ENCODE data around the gene NTMT1. TPM values are rescaled to one million over a fixed set of nuclear protein-coding genes. Genes with fewer than 3 reads are reported as not detected.

Gene NTMT1
- total RNA-seq, 4 donors from 2014 or later, result 23.9 to 30.6 (median 27.5) TPM

DNA sequence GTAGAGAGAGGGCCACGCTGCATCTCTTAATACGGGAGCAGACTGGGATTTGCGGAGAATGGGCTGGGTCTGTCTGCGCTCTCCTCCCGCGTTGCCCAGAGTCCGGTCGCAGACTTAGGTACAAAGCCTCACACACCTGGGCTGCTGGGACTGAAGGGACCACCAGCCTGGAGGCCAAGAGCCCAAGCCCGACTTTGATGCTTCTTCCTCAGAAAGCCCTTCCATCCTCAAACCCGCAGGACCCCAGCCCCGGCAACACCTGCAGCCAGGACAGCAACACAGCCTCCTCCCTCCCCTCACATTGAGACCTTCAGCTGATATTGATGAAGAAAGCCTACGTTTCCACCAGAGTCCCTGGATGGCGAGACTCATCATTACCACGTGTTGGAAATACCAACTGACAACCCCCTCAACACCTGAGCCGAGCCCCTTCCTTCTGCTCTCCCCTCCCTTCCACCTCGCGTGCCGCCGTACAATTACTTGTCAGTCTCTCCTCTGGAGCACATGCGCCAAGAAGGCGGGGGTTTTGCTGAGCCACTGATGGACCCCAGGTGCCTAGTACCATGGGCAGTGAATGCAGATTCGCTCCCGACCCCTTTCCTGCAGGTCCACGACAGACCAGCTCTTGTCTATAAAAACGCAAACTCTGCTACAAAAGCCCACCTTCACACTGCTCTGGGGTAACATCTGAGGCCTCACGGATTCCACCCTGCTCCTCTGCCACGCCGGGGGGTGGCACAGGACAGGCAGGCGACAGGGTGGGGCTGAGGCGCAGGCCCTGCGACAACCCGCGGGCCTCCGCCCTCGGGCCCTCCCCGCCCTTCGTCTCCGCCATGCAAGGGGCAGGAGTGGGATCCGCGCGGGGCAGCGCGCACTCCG lies 15.1 kb downstream of the NTMT1 start:
- 22 to 28% methylated on average over 33 to 42 of the region's 44 CpGs for WGBS, 2 donors
- peaks cover 0 to 36% (median 18%) of the 10 kb centered on the region in 3 donors for H3K36me3 ChIP-seq
- DNase-seq (ENCODE audit: low spot score in 2 of 2), result no peak
- peaks cover 4 to 37% (median 21%) of the 10 kb centered on the region in 4 donors for H3K4me1 ChIP-seq
- no peaks in the 10 kb centered on the region for H3K9me3 ChIP-seq
- H3K27ac ChIP-seq, result peak overlapping the region in 3 of 4 donors; percentile 77 to 89 (median 78)
- TF ChIP-seq POLR2A (IDR thresholded peaks at IDR 0.05), result no peak
- TF ChIP-seq, protein P1, sequence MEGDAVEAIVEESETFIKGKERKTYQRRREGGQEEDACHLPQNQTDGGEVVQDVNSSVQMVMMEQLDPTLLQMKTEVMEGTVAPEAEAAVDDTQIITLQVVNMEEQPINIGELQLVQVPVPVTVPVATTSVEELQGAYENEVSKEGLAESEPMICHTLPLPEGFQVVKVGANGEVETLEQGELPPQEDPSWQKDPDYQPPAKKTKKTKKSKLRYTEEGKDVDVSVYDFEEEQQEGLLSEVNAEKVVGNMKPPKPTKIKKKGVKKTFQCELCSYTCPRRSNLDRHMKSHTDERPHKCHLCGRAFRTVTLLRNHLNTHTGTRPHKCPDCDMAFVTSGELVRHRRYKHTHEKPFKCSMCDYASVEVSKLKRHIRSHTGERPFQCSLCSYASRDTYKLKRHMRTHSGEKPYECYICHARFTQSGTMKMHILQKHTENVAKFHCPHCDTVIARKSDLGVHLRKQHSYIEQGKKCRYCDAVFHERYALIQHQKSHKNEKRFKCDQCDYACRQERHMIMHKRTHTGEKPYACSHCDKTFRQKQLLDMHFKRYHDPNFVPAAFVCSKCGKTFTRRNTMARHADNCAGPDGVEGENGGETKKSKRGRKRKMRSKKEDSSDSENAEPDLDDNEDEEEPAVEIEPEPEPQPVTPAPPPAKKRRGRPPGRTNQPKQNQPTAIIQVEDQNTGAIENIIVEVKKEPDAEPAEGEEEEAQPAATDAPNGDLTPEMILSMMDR (IDR thresholded peaks at IDR 0.05), result no peak
- no peak for TF ChIP-seq EP300 (IDR thresholded peaks at IDR 0.05)
- peak overlapping the region; percentile 81 to 91 (median 84) for H3K4me3 ChIP-seq
- no peaks in the 10 kb centered on the region for H3K27me3 ChIP-seq

DNA sequence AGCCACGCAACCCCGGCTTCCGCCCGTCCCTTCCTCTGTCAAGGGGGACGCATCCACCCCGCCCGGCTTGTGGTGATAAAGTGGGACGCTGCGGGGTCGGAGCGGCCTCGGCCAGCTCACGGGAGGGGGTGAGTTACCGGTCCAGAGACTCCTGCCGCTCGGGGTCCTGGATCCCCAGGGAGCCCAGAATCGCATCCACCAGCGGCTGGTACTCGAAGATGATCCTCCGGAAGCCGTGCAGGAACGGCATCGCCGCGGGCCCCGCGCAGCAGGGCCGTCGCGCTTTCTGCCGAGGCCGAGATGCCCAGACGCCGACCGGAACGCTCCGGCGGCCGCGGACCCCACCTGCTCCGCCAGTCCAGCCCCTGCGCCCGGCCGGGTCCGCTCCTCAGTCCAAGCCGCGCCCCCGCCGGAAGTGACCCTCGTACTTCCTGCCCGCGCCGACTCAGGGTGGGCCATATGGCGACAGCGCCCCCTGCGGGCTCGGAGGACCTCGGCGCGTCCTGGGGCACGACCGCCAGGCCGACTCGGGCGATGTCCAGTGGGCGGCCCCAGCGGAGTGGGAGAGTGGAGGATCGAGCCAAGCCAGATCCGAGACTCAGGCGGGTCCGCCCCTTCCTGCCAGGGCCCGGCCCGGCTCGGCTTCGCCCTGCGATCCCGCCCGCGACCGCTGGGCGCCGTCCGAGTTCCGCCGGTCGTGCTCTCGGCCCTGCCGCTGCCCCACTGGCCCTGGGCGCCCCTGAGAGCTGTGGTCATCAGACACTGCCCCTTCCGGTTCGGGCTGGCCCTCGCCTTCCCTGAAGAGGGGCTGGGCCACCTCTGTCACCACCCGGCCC lies 16.0 kb downstream of the NTMT1 start, which contains the start of gene ASB6:
Gene ASB6, minus strand, starts transcription at position 402 of the 836 bp plus-strand sequence. Its CDS starts 152 bp downstream, at position 250.
- Histone ChIP-seq H3K27me3 (no peaks in the 10 kb centered on the region), H3K27ac (peak within 1 kb of the TSS; percentile 63 to 89 (median 78)), H3K4me3 (peak within 1 kb of the TSS; percentile 81 to 91 (median 84)), H3K4me1 (peaks cover 4 to 37% (median 21%) of the 10 kb centered on the region in 4 donors), H3K36me3 (peaks cover 0 to 28% (median 18%) of the 10 kb centered on the region in 3 donors), H3K9me3 (no peaks in the 10 kb centered on the region)
- DNase-seq (ENCODE audit: low spot score in 2 of 2), result peak; percentile 95 to 97
- 0 to 1% methylated on average over 9 to 80 of the region's 93 CpGs for WGBS, 2 donors
- TF ChIP-seq POLR2A (IDR thresholded peaks at IDR 0.05), result peak in 1 of 2 donors; percentile 53
- peak; percentile 43 to 91 for TF ChIP-seq EP300 (IDR thresholded peaks at IDR 0.05)
- TF ChIP-seq, protein P1 (IDR thresholded peaks at IDR 0.05), result peak; percentile 99 to 100 (median 100)

DNA sequence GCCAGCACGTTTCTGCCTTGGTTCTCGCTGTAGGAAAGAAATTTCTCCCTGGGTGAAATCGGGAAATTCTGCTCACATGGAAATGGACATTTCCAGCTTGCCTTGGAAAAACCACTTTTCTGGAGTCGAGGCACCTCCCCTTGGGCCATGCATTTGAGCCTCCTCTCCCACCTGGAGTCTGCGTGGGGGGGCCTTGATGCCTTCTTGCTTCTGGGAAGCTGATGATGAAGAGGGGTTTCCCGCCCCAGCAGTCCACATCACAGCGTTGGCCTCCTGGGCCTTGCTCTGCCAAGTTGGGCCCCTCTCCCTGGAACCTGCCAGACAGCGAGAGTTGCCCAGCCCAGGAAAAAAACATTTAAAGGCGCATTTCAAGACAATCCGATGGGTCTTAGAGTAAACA lies 17.7 kb downstream of the NTMT1 start:
- peaks cover 0 to 10% (median 4%) of the 10 kb centered on the region in 3 donors for H3K36me3 ChIP-seq
- H3K9me3 ChIP-seq, result no peaks in the 10 kb centered on the region
- H3K4me3 ChIP-seq, result no peak overlapping the region
- H3K27ac ChIP-seq, result no peak overlapping the region
- no peak for DNase-seq (ENCODE audit: low spot score in 2 of 2)
- peaks cover 4 to 38% (median 23%) of the 10 kb centered on the region in 4 donors for H3K4me1 ChIP-seq
- WGBS, 2 donors, result 83% methylated on average over 10 of the region's 10 CpGs
- H3K27me3 ChIP-seq, result no peaks in the 10 kb centered on the region
- TF ChIP-seq, protein P1 (IDR thresholded peaks at IDR 0.05), result no peak
- TF ChIP-seq EP300 (IDR thresholded peaks at IDR 0.05) (no peak), POLR2A (IDR thresholded peaks at IDR 0.05) (no peak)

DNA sequence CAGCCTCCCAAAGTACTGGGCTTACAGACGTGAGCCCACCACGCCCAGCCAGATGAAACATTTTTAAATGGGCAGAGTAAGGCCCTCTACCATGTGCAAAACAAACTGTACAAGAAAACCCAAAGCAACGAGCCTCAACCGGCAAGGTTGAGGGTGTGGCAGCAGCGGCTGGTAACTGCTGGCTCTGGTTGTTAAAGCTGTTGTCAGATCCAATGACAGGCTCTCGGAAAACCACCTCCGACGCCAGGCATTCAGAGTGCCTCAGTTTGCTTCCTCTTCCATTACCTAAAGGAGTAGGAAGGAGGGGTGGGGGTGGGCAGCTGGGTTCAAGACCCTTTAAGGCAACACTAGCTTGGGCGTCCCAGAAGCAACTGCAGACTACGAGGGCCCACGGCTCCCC lies 18.4 kb downstream of the NTMT1 start:
- 64 to 70% methylated on average over 11 of the region's 11 CpGs for WGBS, 2 donors

More for the DNA sequence above, 18.4 kb downstream of the NTMT1 start:
- no peak for TF ChIP-seq EP300 (IDR thresholded peaks at IDR 0.05)
- TF ChIP-seq, protein P1 (IDR thresholded peaks at IDR 0.05), result no peak
- no peak for TF ChIP-seq POLR2A (IDR thresholded peaks at IDR 0.05)
- Histone ChIP-seq H3K9me3 (no peaks in the 10 kb centered on the region), H3K27ac (no peak overlapping the region), H3K4me3 (no peak overlapping the region), H3K4me1 (peaks cover 4 to 37% (median 23%) of the 10 kb centered on the region in 4 donors), H3K27me3 (no peaks in the 10 kb centered on the region), H3K36me3 (peaks cover 0 to 4% (median 0%) of the 10 kb centered on the region in 3 donors)
- no peak for DNase-seq (ENCODE audit: low spot score in 2 of 2)
